ENCODE results near the gene ATM.

ATM gene

DNA sequence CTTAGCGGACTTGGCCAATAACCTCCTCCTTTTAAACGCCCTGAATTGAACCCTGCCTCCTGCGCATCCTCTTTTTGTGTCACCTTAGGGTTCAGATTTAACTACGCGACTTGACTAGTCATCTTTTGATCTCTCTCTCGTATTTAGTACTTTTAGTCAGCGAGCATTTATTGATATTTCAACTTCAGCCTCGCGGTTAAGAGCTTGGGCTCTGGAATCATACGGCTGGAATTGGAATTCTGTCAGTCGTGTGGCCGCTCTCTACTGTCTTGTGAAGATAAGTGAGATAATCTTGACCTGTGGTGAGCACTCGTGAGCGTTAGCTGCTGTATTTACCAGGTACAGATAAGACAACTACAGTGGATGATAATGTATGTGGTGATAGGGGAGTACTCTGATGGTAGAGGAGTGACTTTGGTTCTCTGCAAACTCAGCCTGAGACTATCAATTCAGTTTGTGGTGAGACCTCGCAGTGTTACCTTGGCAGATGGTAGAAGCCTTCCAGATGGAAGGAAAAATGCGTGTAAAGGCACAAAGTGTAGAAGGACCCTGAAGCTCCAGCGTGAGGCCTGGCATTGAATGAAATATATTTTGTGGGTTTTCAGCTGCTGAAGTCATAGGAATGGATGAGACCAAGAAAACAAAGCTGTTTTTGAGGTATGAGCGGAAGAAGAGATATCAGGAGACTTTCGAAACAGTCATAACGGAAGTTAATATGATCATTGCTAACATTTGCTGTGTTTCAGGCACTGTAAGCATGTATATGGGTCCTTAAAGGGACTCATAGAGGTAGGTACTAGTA, 682 bp downstream of the ATM start:
- H3K4me3 ChIP-seq (ENCODE audit: low read depth in 1 of 2, low read length in 2 of 2), result peak overlapping the region; percentile 89 to 93
- peak overlapping the region; percentile 98 for H3K9ac ChIP-seq (ENCODE audit: low read length)
- no peaks in the 10 kb centered on the region for H3K9me3 ChIP-seq (ENCODE audit: low read length)
- peaks cover 33% of the 10 kb centered on the region for H3K4me1 ChIP-seq (ENCODE audit: insufficient read depth, low read length)
- H3K36me3 ChIP-seq (ENCODE audit: insufficient read depth, low read length), result peaks cover 4% of the 10 kb centered on the region
- no peaks in the 10 kb centered on the region for H3K27me3 ChIP-seq (ENCODE audit: control insufficient read depth in 1 of 2, insufficient read depth in 2 of 2, low read length in 2 of 2)
- peak overlapping the region; percentile 93 for H3K27ac ChIP-seq (ENCODE audit: low read depth, low read length)

DNA sequence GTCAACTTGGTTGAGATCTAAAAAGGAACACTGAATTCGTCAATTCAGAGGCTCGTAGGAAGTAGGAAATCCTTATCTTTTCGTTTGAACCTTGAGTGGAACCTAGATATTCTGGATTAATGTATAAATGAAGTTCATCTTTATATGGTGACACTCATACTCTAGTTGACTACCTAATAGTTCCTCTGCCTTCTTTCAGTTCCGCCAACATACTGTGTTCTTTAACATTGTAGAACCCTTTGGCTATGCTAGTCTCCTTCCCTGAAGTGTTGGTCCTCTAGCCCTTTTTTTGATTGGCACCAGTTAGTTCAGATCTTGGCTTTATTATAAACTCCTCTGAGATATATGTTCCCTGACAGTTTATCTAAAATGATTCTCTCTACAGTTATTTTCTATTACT, 1.5 kb downstream of the ATM start:
- peaks cover 11% of the 10 kb centered on the region for H3K36me3 ChIP-seq (ENCODE audit: insufficient read depth, low read length)
- H3K27me3 ChIP-seq (ENCODE audit: control insufficient read depth in 1 of 2, insufficient read depth in 2 of 2, low read length in 2 of 2), result no peaks in the 10 kb centered on the region
- H3K4me3 ChIP-seq (ENCODE audit: low read depth in 1 of 2, low read length in 2 of 2), result peak overlapping the region; percentile 89 to 93
- peak overlapping the region; percentile 93 for H3K27ac ChIP-seq (ENCODE audit: low read depth, low read length)
- H3K9me3 ChIP-seq (ENCODE audit: low read length), result no peaks in the 10 kb centered on the region
- peak overlapping the region; percentile 98 for H3K9ac ChIP-seq (ENCODE audit: low read length)
- H3K4me1 ChIP-seq (ENCODE audit: insufficient read depth, low read length), result peaks cover 33% of the 10 kb centered on the region

DNA sequence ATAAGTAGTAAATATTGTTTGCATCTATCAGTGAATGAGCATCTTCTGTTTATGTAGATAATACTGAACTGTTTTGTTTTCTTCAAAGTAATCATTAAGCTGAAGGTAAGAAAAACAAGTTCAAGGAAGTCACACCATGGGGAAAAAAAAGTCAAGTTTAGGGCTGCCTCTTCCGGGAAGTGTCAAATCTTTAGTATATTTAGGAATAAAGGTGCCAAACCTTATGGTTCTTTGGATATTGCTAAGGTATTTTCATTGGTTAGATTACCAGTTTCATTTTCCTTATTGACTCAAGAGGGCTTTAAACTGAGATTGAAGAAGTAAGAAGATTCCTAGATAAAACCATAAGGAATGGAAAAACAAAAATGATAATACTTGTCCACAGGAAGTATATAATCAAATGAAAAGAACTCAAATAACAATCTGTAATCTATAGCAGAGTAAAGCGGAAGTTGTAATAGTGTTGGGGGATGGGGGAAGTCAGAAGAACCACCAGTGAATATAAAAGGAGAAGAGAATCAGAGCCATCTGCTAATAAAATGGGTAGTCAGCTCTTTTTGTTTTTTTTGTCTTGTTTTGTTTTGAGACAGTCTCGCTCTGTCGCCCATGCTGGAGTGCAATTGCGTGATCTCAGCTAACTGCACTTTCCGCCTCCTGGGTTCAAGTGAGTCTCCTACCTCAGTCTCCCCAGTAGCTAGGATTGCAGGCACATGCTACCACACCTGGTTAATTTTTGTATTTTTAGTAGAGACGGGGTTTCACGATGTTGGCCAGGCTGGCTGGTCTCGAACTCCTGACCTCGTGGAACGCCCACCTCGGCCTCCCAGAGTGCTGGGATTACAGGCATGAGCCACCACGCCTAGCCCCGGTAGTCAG, 2.3 kb downstream of the ATM start:
- H3K27ac ChIP-seq (ENCODE audit: low read depth, low read length), result peak overlapping the region; percentile 7

DNA sequence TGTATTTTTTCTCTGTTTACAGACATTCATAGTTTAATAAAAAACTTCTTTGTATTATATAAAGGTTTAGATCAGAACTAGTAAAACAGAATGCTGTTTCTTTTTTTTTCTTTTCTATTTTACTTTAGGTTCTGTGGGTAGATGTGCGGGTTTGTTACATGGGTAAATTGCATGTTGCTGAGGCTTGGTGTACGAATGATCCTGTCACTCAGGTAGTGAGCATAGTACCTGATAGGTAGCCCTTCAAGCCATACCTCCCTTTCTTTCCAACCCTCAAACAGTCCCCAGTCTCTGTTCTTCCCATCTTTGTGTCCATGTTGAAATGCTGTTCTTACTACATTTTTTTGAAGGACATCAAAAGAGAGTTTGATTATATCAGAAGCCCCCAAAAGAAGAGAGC, 3.2 kb downstream of the ATM start:
- H3K9ac ChIP-seq (ENCODE audit: low read length), result no peak overlapping the region
- H3K27me3 ChIP-seq (ENCODE audit: control insufficient read depth in 1 of 2, insufficient read depth in 2 of 2, low read length in 2 of 2), result no peaks in the 10 kb centered on the region
- peaks cover 28% of the 10 kb centered on the region for H3K36me3 ChIP-seq (ENCODE audit: insufficient read depth, low read length)
- no peaks in the 10 kb centered on the region for H3K9me3 ChIP-seq (ENCODE audit: low read length)
- H3K27ac ChIP-seq (ENCODE audit: low read depth, low read length), result no peak overlapping the region
- H3K4me1 ChIP-seq (ENCODE audit: insufficient read depth, low read length), result peaks cover 25% of the 10 kb centered on the region
- H3K4me3 ChIP-seq (ENCODE audit: low read depth in 1 of 2, low read length in 2 of 2), result no peak overlapping the region

More for the DNA sequence above, 2.3 kb downstream of the ATM start:
- Histone ChIP-seq H3K9ac (ENCODE audit: low read length) (no peak overlapping the region), H3K4me1 (ENCODE audit: insufficient read depth, low read length) (peaks cover 33% of the 10 kb centered on the region), H3K4me3 (ENCODE audit: low read depth in 1 of 2, low read length in 2 of 2) (no peak overlapping the region), H3K27me3 (ENCODE audit: control insufficient read depth in 1 of 2, insufficient read depth in 2 of 2, low read length in 2 of 2) (no peaks in the 10 kb centered on the region), H3K36me3 (ENCODE audit: insufficient read depth, low read length) (peaks cover 19% of the 10 kb centered on the region), H3K9me3 (ENCODE audit: low read length) (no peaks in the 10 kb centered on the region)

DNA sequence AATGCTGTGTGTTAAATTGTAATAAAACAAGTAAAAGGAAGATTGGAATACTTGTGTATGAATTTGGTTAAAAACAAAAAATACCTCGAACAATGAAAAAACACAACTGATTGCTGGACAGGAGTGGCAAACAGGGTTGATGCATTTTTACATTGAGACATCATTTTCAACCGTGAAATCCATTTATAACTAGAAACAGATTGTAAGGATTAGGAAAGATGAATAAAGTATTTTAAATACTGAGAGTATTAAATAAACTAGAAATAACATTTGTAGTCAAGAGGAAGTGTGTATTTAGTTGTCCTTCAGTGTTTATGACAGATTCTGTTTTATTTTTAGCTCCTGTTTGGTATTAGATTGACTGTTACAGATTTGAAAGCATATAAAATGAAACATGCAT, 5.4 kb downstream of the ATM start:
- Histone ChIP-seq H3K27me3 (ENCODE audit: control insufficient read depth in 1 of 2, insufficient read depth in 2 of 2, low read length in 2 of 2) (no peaks in the 10 kb centered on the region), H3K4me3 (ENCODE audit: low read depth in 1 of 2, low read length in 2 of 2) (no peak overlapping the region), H3K4me1 (ENCODE audit: insufficient read depth, low read length) (peaks cover 19% of the 10 kb centered on the region), H3K36me3 (ENCODE audit: insufficient read depth, low read length) (peaks cover 38% of the 10 kb centered on the region), H3K9ac (ENCODE audit: low read length) (no peak overlapping the region), H3K27ac (ENCODE audit: low read depth, low read length) (no peak overlapping the region), H3K9me3 (ENCODE audit: low read length) (no peaks in the 10 kb centered on the region)

DNA sequence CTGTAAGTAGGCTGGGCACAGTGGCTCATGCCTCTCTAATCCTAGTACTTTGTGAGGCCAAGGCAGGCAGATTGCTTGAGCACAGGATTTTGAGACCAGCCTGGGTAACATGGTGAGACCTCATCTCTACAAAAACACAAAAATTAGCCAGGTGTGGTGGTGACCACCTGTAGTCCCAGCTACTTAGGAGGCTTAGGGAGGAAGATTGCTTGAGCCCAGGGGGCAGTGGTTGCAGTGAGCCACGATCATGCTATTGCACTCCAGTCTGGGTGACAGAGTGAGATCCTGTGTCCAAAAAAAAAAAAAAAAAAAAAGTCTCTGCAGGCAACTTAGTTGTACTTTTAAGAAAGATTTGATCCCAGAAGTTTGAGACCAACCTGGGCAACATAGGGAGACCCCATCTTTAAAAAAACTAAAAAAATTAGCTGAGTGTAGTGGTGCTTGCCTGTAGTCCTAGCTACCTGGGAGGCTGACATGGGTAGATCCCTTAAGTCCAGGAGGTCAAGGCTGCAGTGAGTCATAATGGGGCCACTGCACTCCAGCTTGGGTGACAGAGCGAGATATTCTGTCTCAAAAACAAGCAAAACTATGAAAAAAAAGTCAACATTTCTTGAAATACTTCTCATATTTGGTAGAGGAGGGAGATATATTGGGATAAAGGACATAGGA, 10.5 kb downstream of the ATM start:
- Histone ChIP-seq H3K9ac (ENCODE audit: low read length) (no peak overlapping the region), H3K27me3 (ENCODE audit: control insufficient read depth in 1 of 2, insufficient read depth in 2 of 2, low read length in 2 of 2) (no peaks in the 10 kb centered on the region), H3K27ac (ENCODE audit: low read depth, low read length) (no peak overlapping the region), H3K9me3 (ENCODE audit: low read length) (no peaks in the 10 kb centered on the region), H3K4me3 (ENCODE audit: low read depth in 1 of 2, low read length in 2 of 2) (no peak overlapping the region), H3K4me1 (ENCODE audit: insufficient read depth, low read length) (no peaks in the 10 kb centered on the region), H3K36me3 (ENCODE audit: insufficient read depth, low read length) (peaks cover 49% of the 10 kb centered on the region)

DNA sequence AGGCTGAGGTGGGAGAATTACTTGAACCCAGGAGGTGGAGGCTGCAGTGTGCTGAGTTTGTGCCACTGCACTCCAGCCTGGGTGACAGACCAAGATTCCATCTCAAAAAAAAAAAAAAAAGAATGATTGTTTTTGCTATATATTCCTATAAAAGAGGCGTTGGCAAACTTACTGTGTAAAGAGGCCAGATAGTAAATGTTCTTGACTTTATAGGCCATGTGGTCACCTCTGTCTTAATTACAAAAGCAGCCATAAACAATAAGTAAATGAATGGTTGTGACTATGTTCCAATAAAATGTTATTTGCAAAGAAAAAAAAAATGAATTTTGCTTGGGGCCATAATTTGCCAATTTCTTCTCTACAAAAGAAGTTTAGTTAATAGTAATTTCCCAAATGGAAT, 12.3 kb downstream of the ATM start:
- H3K27ac ChIP-seq (ENCODE audit: low read depth, low read length), result no peak overlapping the region
- peaks cover 33% of the 10 kb centered on the region for H3K36me3 ChIP-seq (ENCODE audit: insufficient read depth, low read length)
- H3K9me3 ChIP-seq (ENCODE audit: low read length), result no peaks in the 10 kb centered on the region
- H3K27me3 ChIP-seq (ENCODE audit: control insufficient read depth in 1 of 2, insufficient read depth in 2 of 2, low read length in 2 of 2), result no peaks in the 10 kb centered on the region
- H3K4me3 ChIP-seq (ENCODE audit: low read depth in 1 of 2, low read length in 2 of 2), result no peak overlapping the region
- no peak overlapping the region for H3K9ac ChIP-seq (ENCODE audit: low read length)
- H3K4me1 ChIP-seq (ENCODE audit: insufficient read depth, low read length), result no peaks in the 10 kb centered on the region

DNA sequence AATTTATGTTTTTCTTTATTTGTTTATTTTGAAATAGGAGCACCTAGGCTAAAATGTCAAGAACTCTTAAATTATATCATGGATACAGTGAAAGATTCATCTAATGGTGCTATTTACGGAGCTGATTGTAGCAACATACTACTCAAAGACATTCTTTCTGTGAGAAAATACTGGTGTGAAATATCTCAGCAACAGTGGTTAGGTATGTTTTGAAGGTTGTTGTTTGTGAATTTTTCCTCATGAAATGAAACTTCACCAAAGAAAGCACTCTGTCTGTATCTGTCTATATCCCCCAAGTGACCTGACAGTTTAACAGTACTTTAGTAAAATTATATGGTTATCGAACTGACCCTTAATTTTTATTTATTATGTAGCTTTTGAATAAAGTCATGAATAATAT, 12.8 kb downstream of the ATM start:
- Histone ChIP-seq H3K9me3 (ENCODE audit: low read length) (no peaks in the 10 kb centered on the region), H3K4me1 (ENCODE audit: insufficient read depth, low read length) (no peaks in the 10 kb centered on the region), H3K27ac (ENCODE audit: low read depth, low read length) (no peak overlapping the region), H3K4me3 (ENCODE audit: low read depth in 1 of 2, low read length in 2 of 2) (no peak overlapping the region), H3K9ac (ENCODE audit: low read length) (no peak overlapping the region), H3K36me3 (ENCODE audit: insufficient read depth, low read length) (peaks cover 29% of the 10 kb centered on the region), H3K27me3 (ENCODE audit: control insufficient read depth in 1 of 2, insufficient read depth in 2 of 2, low read length in 2 of 2) (no peaks in the 10 kb centered on the region)

DNA sequence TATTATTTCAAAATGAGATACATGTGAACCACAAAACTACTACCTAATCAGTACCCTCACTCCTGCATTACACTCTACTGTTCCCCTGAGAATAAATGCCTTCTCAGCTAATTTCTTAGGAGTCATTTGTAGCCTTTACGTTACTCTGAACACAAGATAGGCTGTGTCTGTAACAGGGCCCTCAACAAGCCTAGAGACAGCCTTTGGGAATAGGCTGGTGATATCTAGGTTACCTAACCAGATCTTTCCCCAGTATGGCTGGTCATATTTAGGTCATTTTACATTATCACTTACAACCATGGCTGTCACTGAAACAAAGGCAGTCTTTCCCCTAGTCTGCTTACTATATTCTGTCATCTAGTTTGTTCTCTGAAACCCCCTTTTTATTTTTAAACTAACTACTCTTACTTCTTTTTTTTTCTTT, 14.2 kb downstream of the ATM start:
- Histone ChIP-seq H3K9me3 (ENCODE audit: low read length) (no peaks in the 10 kb centered on the region), H3K27me3 (ENCODE audit: control insufficient read depth in 1 of 2, insufficient read depth in 2 of 2, low read length in 2 of 2) (no peaks in the 10 kb centered on the region), H3K9ac (ENCODE audit: low read length) (no peak overlapping the region), H3K36me3 (ENCODE audit: insufficient read depth, low read length) (peaks cover 18% of the 10 kb centered on the region), H3K4me3 (ENCODE audit: low read depth in 1 of 2, low read length in 2 of 2) (no peak overlapping the region), H3K4me1 (ENCODE audit: insufficient read depth, low read length) (no peaks in the 10 kb centered on the region), H3K27ac (ENCODE audit: low read depth, low read length) (no peak overlapping the region)

DNA sequence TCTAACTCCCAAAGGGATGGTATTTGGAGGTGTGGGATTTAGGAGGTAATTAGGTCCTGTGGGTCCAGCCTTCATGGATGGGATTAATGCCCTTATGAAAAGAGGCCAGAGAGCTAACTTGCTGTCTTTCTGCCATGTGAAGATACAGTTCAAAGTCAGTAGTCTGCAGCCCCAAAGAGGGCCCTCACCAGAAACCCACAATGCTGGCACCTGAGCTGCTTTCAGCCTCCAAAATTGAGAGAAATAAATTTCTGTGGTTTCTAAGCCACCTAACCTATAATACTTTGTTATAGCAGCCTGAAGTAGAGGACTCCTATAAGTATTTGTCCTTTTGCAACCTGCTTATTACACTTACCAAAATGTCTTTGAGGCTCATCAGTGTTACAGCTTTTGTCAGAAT, 16.2 kb downstream of the ATM start:
- no peaks in the 10 kb centered on the region for H3K27me3 ChIP-seq (ENCODE audit: control insufficient read depth in 1 of 2, insufficient read depth in 2 of 2, low read length in 2 of 2)
- H3K9ac ChIP-seq (ENCODE audit: low read length), result no peak overlapping the region
- H3K4me1 ChIP-seq (ENCODE audit: insufficient read depth, low read length), result no peaks in the 10 kb centered on the region
- no peaks in the 10 kb centered on the region for H3K9me3 ChIP-seq (ENCODE audit: low read length)
- peaks cover 14% of the 10 kb centered on the region for H3K36me3 ChIP-seq (ENCODE audit: insufficient read depth, low read length)
- H3K27ac ChIP-seq (ENCODE audit: low read depth, low read length), result no peak overlapping the region
- no peak overlapping the region for H3K4me3 ChIP-seq (ENCODE audit: low read depth in 1 of 2, low read length in 2 of 2)

DNA sequence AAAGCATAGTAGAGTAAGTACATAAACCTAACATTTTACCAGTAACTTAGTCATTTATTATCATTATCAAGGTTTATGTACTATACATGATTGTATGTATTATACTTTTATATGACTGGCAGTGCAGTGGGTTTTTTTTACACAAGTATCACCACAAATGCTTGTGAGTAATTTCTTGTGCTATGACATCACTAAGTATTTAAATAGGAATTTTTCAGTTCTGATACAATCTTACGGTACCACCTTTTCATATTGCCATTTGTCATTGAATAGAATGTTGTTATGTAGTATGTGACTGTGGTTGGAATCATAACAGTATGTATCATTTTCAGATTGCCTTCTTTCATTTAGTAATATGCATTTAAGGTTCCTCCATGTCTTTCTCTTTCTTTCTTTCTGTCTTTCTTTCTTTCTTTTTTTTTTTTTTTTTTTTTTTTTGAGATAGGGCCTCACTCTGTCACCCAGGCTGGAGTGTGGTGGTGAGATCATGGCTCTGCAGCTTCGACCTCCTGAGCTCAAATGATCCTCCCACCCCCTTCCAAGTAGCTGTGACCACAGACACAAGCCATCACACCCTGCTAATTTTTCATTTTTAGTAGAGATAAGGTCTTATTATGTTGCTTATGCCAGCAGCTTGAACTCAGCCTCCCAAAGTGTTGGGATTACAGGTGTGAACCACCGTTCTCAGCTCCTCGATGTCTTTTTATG, 18.6 kb downstream of the ATM start:
- H3K4me3 ChIP-seq (ENCODE audit: low read depth in 1 of 2, low read length in 2 of 2), result no peak overlapping the region
- H3K27me3 ChIP-seq (ENCODE audit: control insufficient read depth in 1 of 2, insufficient read depth in 2 of 2, low read length in 2 of 2), result no peaks in the 10 kb centered on the region
- H3K27ac ChIP-seq (ENCODE audit: low read depth, low read length), result no peak overlapping the region
- H3K9ac ChIP-seq (ENCODE audit: low read length), result no peak overlapping the region
- H3K4me1 ChIP-seq (ENCODE audit: insufficient read depth, low read length), result no peaks in the 10 kb centered on the region
- H3K36me3 ChIP-seq (ENCODE audit: insufficient read depth, low read length), result peaks cover 7% of the 10 kb centered on the region
- no peaks in the 10 kb centered on the region for H3K9me3 ChIP-seq (ENCODE audit: low read length)

All from muscle layer of colon (tissue), 2 donors.